T-cell (primary cell): ENCODE data around the gene COX6B1. TPM values are rescaled to one million over a fixed set of nuclear protein-coding genes. Genes with fewer than 3 reads are reported as not detected.

Experiments used
- ATAC-seq, 4 experiments: fragments of 200-7000 bp in 3 of 4; fragments of 150-1000 bp in 1 of 4; cut with Tn5 transposase; replicated peaks in 1 of 4; 1 replicate in 3 of 4; 2 replicates in 1 of 4; pipeline ENCODE4 v1.10.0; 2021; ENCODE audit warnings: moderate library complexity in 3 of 4, mild to moderate bottlenecking in 2 of 4, moderate number of reproducible peaks in 1 of 4
- CTCF ChIA-PET, 2 donors: fragments of 300-600 bp; sonication (Branson Sonifier 250); formaldehyde crosslinking; loops; one replicate each; lab custom pipeline; 2022; ENCODE audit warnings: antibody characterized with exemption in 2 of 2; lab: Charles Lee
- POLR2A ChIA-PET, 2 donors: fragments of 300-600 bp; sonication (Branson Sonifier 250); formaldehyde crosslinking; loops; one replicate each; lab custom pipeline; 2022; ENCODE audit warnings: antibody characterized with exemption in 2 of 2; lab: Charles Lee
- DNase-seq, 35 experiments: peaks; one replicate each; pipeline versions ENCODE4 v3.0.0 to v3.0.0-alpha.2; 2013 to 2023
- H3K27ac ChIP-seq: one replicate; pipeline ENCODE4 v1.5.1; 2013; ENCODE audit warnings: low read length
- H3K27me3 ChIP-seq, 2 experiments: replicated peaks in 1 of 2; 1 replicate in 1 of 2; 2 replicates in 1 of 2; pipeline versions ENCODE4 v1.6.1 to v1.7.0; 2013; ENCODE audit warnings: low read length in 1 of 2, mixed read lengths in 1 of 2; ENCODE audit not compliant: control insufficient read depth in 2 of 2, insufficient read depth in 2 of 2; ENCODE audit errors: extremely low read depth in 1 of 2
- H3K36me3 ChIP-seq, 2 donors: 1 replicate in 1 of 2; 2 replicates in 1 of 2; pipeline versions ENCODE4 v1.6.1 to v1.7.0; 2013; ENCODE audit warnings: low read length in 1 of 2; ENCODE audit not compliant: control insufficient read depth in 2 of 2, insufficient read depth in 1 of 2; ENCODE audit errors: extremely low read depth in 1 of 2
- H3K4me1 ChIP-seq, 2 experiments: 1 replicate in 1 of 2; 2 replicates in 1 of 2; pipeline versions ENCODE4 v1.6.1 to v1.7.0; 2013; ENCODE audit warnings: low read length in 2 of 2, mixed read lengths in 1 of 2; ENCODE audit not compliant: insufficient read depth in 2 of 2, control insufficient read depth in 1 of 2; ENCODE audit errors: extremely low read depth in 1 of 2
- H3K4me3 ChIP-seq, 2 donors: 1 replicate in 1 of 2; 2 replicates in 1 of 2; pipeline versions ENCODE4 v1.5.1 to v1.7.0; 2013; ENCODE audit warnings: mild to moderate bottlenecking in 2 of 2, low read length in 1 of 2, moderate library complexity in 1 of 2; ENCODE audit not compliant: control insufficient read depth in 1 of 2; ENCODE audit errors: extremely low read depth in 1 of 2
- H3K9me3 ChIP-seq: 2 replicates; pipeline ENCODE4 v1.7.0; 2013
- H3K27ac Mint-ChIP-seq, 2 donors: one replicate each; pipeline ENCODE4 v1.8.0; 2020 to 2021; ENCODE audit warnings: mild to moderate bottlenecking in 2 of 2, mixed read lengths in 2 of 2
- H3K27me3 Mint-ChIP-seq, 2 donors: one replicate each; pipeline ENCODE4 v1.8.0; 2021 to 2022; ENCODE audit warnings: mixed read lengths in 2 of 2
- H3K36me3 Mint-ChIP-seq: one replicate; pipeline ENCODE4 v1.8.0; 2021; ENCODE audit warnings: mixed read lengths
- H3K4me1 Mint-ChIP-seq, 3 donors: one replicate each; pipeline ENCODE4 v1.8.0; 2020 to 2022; ENCODE audit warnings: mixed read lengths in 3 of 3, mild to moderate bottlenecking in 1 of 3
- H3K4me3 Mint-ChIP-seq, 3 donors: one replicate each; pipeline ENCODE4 v1.8.0; 2020 to 2022; ENCODE audit warnings: mild to moderate bottlenecking in 3 of 3, mixed read lengths in 3 of 3, moderate library complexity in 3 of 3
- H3K9me3 Mint-ChIP-seq, 3 donors: one replicate each; pipeline ENCODE4 v1.8.0; 2020 to 2022; ENCODE audit warnings: mixed read lengths in 3 of 3
- WGBS: methylation state at CpG from one replicate; pipeline ENCODE4 v1.1.5; 2013; ENCODE audit warnings: missing lambda C conversion rate; ENCODE audit not compliant: insufficient coverage; 5-methylcytosine and 5-hydroxymethylcytosine counted together
- total RNA-seq, 35 experiments: library from RNA in 6 of 35; stranded (reverse) in 6 of 35; fragments of 120-200 nt in 1 of 35; gene quantifications; one replicate each; pipeline versions ENCODE4 v1.2.1 to v1.2.4 and lab custom pipeline; 2013 to 2026

COX6B1 gene
- total RNA-seq, 5 donors from 2014 or later (not counting 1 experiment from before 2014, with no cell fraction given), result 199 to 248 (median 225) TPM

DNA sequence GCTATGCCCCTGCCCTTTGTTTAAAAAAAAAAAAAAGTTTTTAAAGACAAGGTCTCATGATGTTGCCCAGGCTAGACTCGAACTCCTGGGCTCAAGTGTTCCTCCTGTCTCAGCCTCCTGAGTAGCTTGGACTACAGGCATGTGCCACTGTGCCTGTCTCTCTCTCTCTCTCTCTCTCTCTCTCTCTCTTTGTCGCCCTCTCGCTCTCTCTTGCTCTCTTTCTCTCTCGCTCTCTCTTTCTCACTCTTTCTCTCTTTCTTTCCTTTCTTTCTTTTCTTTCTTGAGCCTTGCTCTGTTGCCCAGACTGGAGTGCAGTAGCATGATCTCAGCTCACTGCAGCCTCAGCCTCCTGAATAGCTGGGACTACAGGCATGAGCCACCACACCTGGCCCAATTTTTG lies 7.5 kb downstream of the COX6B1 start:
- WGBS, result 100% methylated on average over 4 of the region's 4 CpGs

DNA sequence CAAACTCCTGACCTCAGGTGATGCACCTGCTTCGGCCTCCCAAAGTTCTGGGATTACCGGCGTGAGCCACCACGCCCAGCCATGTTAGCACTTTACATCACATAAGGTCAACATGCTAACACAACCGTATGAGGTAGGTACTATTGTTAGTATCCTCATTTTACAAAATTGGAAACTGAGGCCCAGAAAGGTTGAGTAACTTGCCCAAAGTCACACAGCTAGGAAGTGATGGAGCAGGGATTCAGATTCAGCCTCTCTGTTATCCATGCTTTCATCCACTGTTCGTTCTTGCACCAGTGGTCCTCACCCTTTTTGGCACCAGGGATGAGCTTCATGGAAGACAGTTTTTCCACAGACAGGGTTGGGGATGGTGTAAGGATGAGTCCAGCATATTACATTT lies 8.6 kb downstream of the COX6B1 start:
- Mint-ChIP-seq H3K4me1 (peaks cover 14 to 18% (median 15%) of the 10 kb centered on the region in 3 donors), H3K27ac (no peak overlapping the region), H3K9me3 (no peaks in the 10 kb centered on the region), H3K27me3 (no peaks in the 10 kb centered on the region), H3K36me3 (peaks cover 37% of the 10 kb centered on the region), H3K4me3 (no peak overlapping the region)
- Histone ChIP-seq H3K4me3 (no peak overlapping the region), H3K9me3 (no peaks in the 10 kb centered on the region), H3K4me1 (peaks cover 0 to 3% of the 10 kb centered on the region in 2 experiments), H3K27me3 (no peaks in the 10 kb centered on the region), H3K36me3 (peaks cover 21 to 73% of the 10 kb centered on the region in 2 donors), H3K27ac (no peak overlapping the region)
- ATAC-seq, result no peak
- CTCF ChIA-PET, result no interaction called here
- no CpG with 5 or more reads among the region's 6 CpGs for WGBS
- no peak for DNase-seq
- POLR2A ChIA-PET, result interaction anchor here in 1 of 2 donors (0.7 kb wide), 1 partner anchor 24 kb away, joined by 7 read pairs; no protein-coding TSS in a partner anchor

More for the DNA sequence above, 7.5 kb downstream of the COX6B1 start:
- no peak for ATAC-seq
- H3K27ac ChIP-seq, result no peak overlapping the region
- ChIA-PET POLR2A (interaction anchor here in 1 of 2 donors (0.6 kb wide), 1 partner anchor 598 kb away, joined by 4 read pairs; no protein-coding TSS in a partner anchor), CTCF (interaction anchor here in 1 of 2 donors (0.7 kb wide), 2 partner anchors 21 to 42 kb away, joined by 3 to 6 read pairs; no protein-coding TSS in a partner anchor)
- no peak overlapping the region for H3K4me3 ChIP-seq
- H3K36me3 ChIP-seq, result peaks cover 14 to 77% of the 10 kb centered on the region in 2 donors
- H3K27me3 ChIP-seq, result no peaks in the 10 kb centered on the region
- Mint-ChIP-seq H3K4me3 (no peak overlapping the region), H3K27me3 (no peaks in the 10 kb centered on the region), H3K36me3 (peaks cover 36% of the 10 kb centered on the region), H3K4me1 (peaks cover 23 to 26% (median 23%) of the 10 kb centered on the region in 3 donors), H3K27ac (no peak overlapping the region), H3K9me3 (no peaks in the 10 kb centered on the region)
- no peak for DNase-seq
- H3K4me1 ChIP-seq, result peaks cover 0 to 10% of the 10 kb centered on the region in 2 experiments
- H3K9me3 ChIP-seq, result no peaks in the 10 kb centered on the region

- no peaks in the 10 kb centered on the region for H3K9me3 Mint-ChIP-seq
- H3K4me1 Mint-ChIP-seq, result peaks cover 12 to 15% (median 13%) of the 10 kb centered on the region in 3 donors
- Histone ChIP-seq H3K27ac (no peak overlapping the region), H3K4me3 (no peak overlapping the region), H3K36me3 (peaks cover 21 to 81% of the 10 kb centered on the region in 2 donors), H3K9me3 (no peaks in the 10 kb centered on the region), H3K4me1 (peaks cover 0 to 3% of the 10 kb centered on the region in 2 experiments), H3K27me3 (no peaks in the 10 kb centered on the region)
- 96% methylated on average over 6 of the region's 15 CpGs for WGBS
- DNase-seq, result no peak
- no peak for ATAC-seq
- H3K27me3 Mint-ChIP-seq, result no peaks in the 10 kb centered on the region
- ChIA-PET POLR2A (no interaction called here), CTCF (no interaction called here)
- H3K4me3 Mint-ChIP-seq, result no peak overlapping the region
- no peak overlapping the region for H3K27ac Mint-ChIP-seq
- peaks cover 40% of the 10 kb centered on the region for H3K36me3 Mint-ChIP-seq
Observed at GRCh38 chr19:35657904-35658700, 10.0 kb downstream of the COX6B1 start.

- Mint-ChIP-seq H3K9me3 (no peaks in the 10 kb centered on the region), H3K27ac (no peak overlapping the region), H3K4me1 (peaks cover 0 to 6% (median 3%) of the 10 kb centered on the region in 3 donors), H3K27me3 (no peaks in the 10 kb centered on the region), H3K36me3 (peaks cover 29% of the 10 kb centered on the region), H3K4me3 (no peak overlapping the region)
- ChIA-PET CTCF (no interaction called here), POLR2A (interaction anchor here (0.6 to 0.7 kb wide), 5 partner anchors 10 to 252 kb away, joined by 3 to 11 read pairs (median 4); no protein-coding TSS in a partner anchor)
- no CpG with 5 or more reads among the region's 6 CpGs for WGBS
- Histone ChIP-seq H3K27me3 (no peaks in the 10 kb centered on the region), H3K4me3 (no peak overlapping the region), H3K9me3 (no peaks in the 10 kb centered on the region), H3K27ac (no peak overlapping the region), H3K4me1 (no peaks in the 10 kb centered on the region), H3K36me3 (peaks cover 31 to 73% of the 10 kb centered on the region in 2 donors)
- DNase-seq (no peak), ATAC-seq (no peak)
Observed at GRCh38 chr19:35661995-35662340, 13.8 kb downstream of the COX6B1 start.

- H3K27me3 ChIP-seq, result no peaks in the 10 kb centered on the region
- H3K4me1 ChIP-seq, result no peaks in the 10 kb centered on the region
- DNase-seq (no peak), ATAC-seq (no peak)
- peaks cover 27 to 54% of the 10 kb centered on the region in 2 donors for H3K36me3 ChIP-seq
- Mint-ChIP-seq H3K36me3 (peaks cover 22% of the 10 kb centered on the region), H3K27ac (no peak overlapping the region), H3K4me3 (no peak overlapping the region), H3K4me1 (peaks cover 0 to 2% (median 0%) of the 10 kb centered on the region in 3 donors), H3K9me3 (no peaks in the 10 kb centered on the region), H3K27me3 (peaks cover 0 to under 1% of the 10 kb centered on the region in 2 donors)
- no peaks in the 10 kb centered on the region for H3K9me3 ChIP-seq
- no peak overlapping the region for H3K4me3 ChIP-seq
- ChIA-PET CTCF (no interaction called here), POLR2A (no interaction called here)
- no peak overlapping the region for H3K27ac ChIP-seq
- 97% methylated on average over 3 of the region's 3 CpGs for WGBS
Observed at GRCh38 chr19:35663981-35664380, 15.9 kb downstream of the COX6B1 start.

GRCh38 chr19:35665157-35665556 lies 17.0 kb downstream of the COX6B1 start:
- WGBS, result 96% methylated on average over 24 of the region's 24 CpGs
- POLR2A ChIA-PET, result no interaction called here
- no peak overlapping the region for H3K27ac ChIP-seq

More at GRCh38 chr19:35665157-35665556, 17.0 kb downstream of the COX6B1 start:
- no peak overlapping the region for H3K27ac Mint-ChIP-seq
- H3K36me3 Mint-ChIP-seq, result peaks cover 16% of the 10 kb centered on the region
- no peaks in the 10 kb centered on the region for H3K4me1 ChIP-seq
- H3K36me3 ChIP-seq, result peaks cover 24 to 43% of the 10 kb centered on the region in 2 donors
- no peak for ATAC-seq
- no peak overlapping the region for H3K4me3 ChIP-seq
- no peak overlapping the region for H3K4me3 Mint-ChIP-seq
- no peak for DNase-seq
- peaks cover 0 to 2% (median 0%) of the 10 kb centered on the region in 3 donors for H3K4me1 Mint-ChIP-seq
- H3K27me3 ChIP-seq, result peaks cover 0 to 7% of the 10 kb centered on the region in 2 experiments
- peaks cover 5 to 11% of the 10 kb centered on the region in 2 donors for H3K27me3 Mint-ChIP-seq
- no peaks in the 10 kb centered on the region for H3K9me3 ChIP-seq
- CTCF ChIA-PET, result no interaction called here
- no peaks in the 10 kb centered on the region for H3K9me3 Mint-ChIP-seq
